HepG2 (cell line): ENCODE results near the gene AQP9. TPM values are rescaled to one million over a fixed set of nuclear protein-coding genes. Genes with fewer than 3 reads are reported as not detected.

ENCODE experiments used
- ATAC-seq: fragments of 200-7000 bp; cut with Tn5 transposase; 3 replicates; pipeline ENCODE4 v1.9.1; 2020; ENCODE audit warnings: mild to moderate bottlenecking, moderate library complexity
- BruUV-seq: library from RNA; stranded (reverse); fragments of 400-500 nt; replicated peaks from 2 replicates; lab custom pipeline; 2021; lab: Mats Ljungman, UMichigan
- CTCF ChIA-PET: fragments of 300-600 bp; formaldehyde crosslinking; extraction: SDS; loops from one replicate; lab custom pipeline; 2021; ENCODE audit warnings: low total read pairs, inconsistent platforms, low intra/inter-chr PET ratio; lab: Yijun Ruan, JAX
- POLR2A ChIA-PET: fragments of 350-600 bp; sonication (Branson Sonifier 250); formaldehyde crosslinking; loops from one replicate; lab custom pipeline; 2020; ENCODE audit warnings: antibody characterized with exemption, inconsistent platforms; lab: Yijun Ruan, JAX
- DNase-seq: peaks from one replicate; pipeline ENCODE4 v3.0.0-alpha.2; 2015; ENCODE audit warnings: low spot score
- FAIRE-seq: peaks from 3 replicates; lab custom pipeline; 2011; peaks lifted over from hg19 to GRCh38; lab: Jason Lieb, UNC
- H2AFZ ChIP-seq: one replicate; pipeline ENCODE4 v1.6.1; 2011; ENCODE audit warnings: low read length, inconsistent platforms
- H3K27ac ChIP-seq: fragments of 300-600 bp; 3 replicates; pipeline ENCODE4 v1.8.0; 2011; ENCODE audit warnings: mixed run types, mild to moderate bottlenecking, mixed read lengths, low read length, inconsistent platforms; ENCODE audit not compliant: insufficient read depth; ENCODE audit errors: extremely low read length
- H3K27me3 ChIP-seq, 2 experiments: fragments of 200-600 bp in 1 of 2; 2 replicates in 1 of 2; 3 replicates in 1 of 2; pipeline versions ENCODE4 v1.6.0 to v1.8.0; 2011; ENCODE audit warnings: low read length in 2 of 2, mild to moderate bottlenecking in 2 of 2, moderate library complexity in 2 of 2, inconsistent platforms in 1 of 2; ENCODE audit not compliant: insufficient read depth in 2 of 2, control insufficient read depth in 1 of 2
- H3K36me3 ChIP-seq, 2 experiments: fragments of 200-600 bp in 1 of 2; replicated peaks in 1 of 2; 2 replicates in 1 of 2; 3 replicates in 1 of 2; pipeline versions ENCODE4 v1.5.1 to v1.8.0; 2011; ENCODE audit warnings: low read length in 2 of 2, inconsistent platforms in 1 of 2; ENCODE audit not compliant: insufficient read depth in 2 of 2, control insufficient read depth in 1 of 2
- H3K4me1 ChIP-seq: 2 replicates; pipeline ENCODE4 v1.5.1; 2012; ENCODE audit warnings: low read length, inconsistent platforms; ENCODE audit not compliant: insufficient read depth
- H3K4me2 ChIP-seq: 2 replicates; pipeline ENCODE4 v1.6.0; 2011; ENCODE audit warnings: low read depth, low read length, inconsistent platforms
- H3K4me3 ChIP-seq, 3 experiments: fragments of 200-600 bp in 1 of 3; sonication (generic), shearing (Covaris generic) in 1 of 3; replicated peaks in 1 of 3; 2 replicates each; pipeline ENCODE4 v1.5.1; 2011 to 2016; ENCODE audit warnings: low read length in 3 of 3, inconsistent platforms in 2 of 3, low read depth in 2 of 3, mild to moderate bottlenecking in 2 of 3, control low read depth in 1 of 3, mixed read lengths in 1 of 3; ENCODE audit not compliant: insufficient read depth in 1 of 3
- H3K79me2 ChIP-seq: one replicate; pipeline ENCODE4 v1.6.1; 2011; ENCODE audit warnings: low read length, inconsistent platforms; ENCODE audit not compliant: insufficient read depth
- H3K9ac ChIP-seq: 2 replicates; pipeline ENCODE4 v1.6.0; 2011; ENCODE audit warnings: mild to moderate bottlenecking, low read depth, low read length, inconsistent platforms; ENCODE audit not compliant: insufficient read depth
- H3K9me3 ChIP-seq: 2 replicates; pipeline ENCODE4 v1.5.1; 2012; ENCODE audit warnings: mild to moderate bottlenecking, low read length
- H4K20me1 ChIP-seq: 2 replicates; pipeline ENCODE4 v1.6.0; 2011; ENCODE audit warnings: inconsistent platforms, mild to moderate bottlenecking, low read length, moderate library complexity; ENCODE audit not compliant: insufficient read depth
- GTF3A ChIP-seq: sonication (generic); formaldehyde crosslinking; conservative IDR thresholded peaks from 2 replicates; pipeline ENCODE4 v1.4.0; 2020; ENCODE audit warnings: mild to moderate bottlenecking, missing genetic modification reagents
- HMGA1 ChIP-seq: sonication (generic); formaldehyde crosslinking; conservative IDR thresholded peaks from 2 replicates; pipeline ENCODE4 v1.4.0; 2020; ENCODE audit warnings: missing genetic modification reagents
- MIXL1 ChIP-seq: IDR thresholded peaks from 2 replicates; pipeline ENCODE4 v1.6.1; 2016
- PLRG1 ChIP-seq: fragments of 450-650 bp; conservative IDR thresholded peaks from 2 replicates; pipeline ENCODE4 v1.6.1; 2016
- ZMYM3 ChIP-seq: sonication (generic); formaldehyde crosslinking; IDR thresholded peaks from 2 replicates; pipeline ENCODE4 v1.5.1; 2020; ENCODE audit warnings: mild to moderate bottlenecking, missing genetic modification reagents
- WGBS: methylation state at CpG from one replicate; pipeline ENCODE4 v1.1.6; 2017; ENCODE audit warnings: low lambda C conversion rate; 5-methylcytosine and 5-hydroxymethylcytosine counted together
- in situ Hi-C: cut with HindIII; loops from 2 replicates; pipeline ENCODE4 v1.10.0; 2017; ENCODE audit warnings: low pct_unique_long_range_greater_than_20kb; ENCODE audit not compliant: extremely low pct_ligation_motif_present
- intact Hi-C: fragments of 100-400 bp; cut with micrococcal nuclease; formaldehyde crosslinking; loops from one replicate; pipeline ENCODE4 v1.10.0; 2022; ENCODE audit not compliant: unreplicated experiment
- polyA plus RNA-seq, 8 experiments: library from polyadenylated mRNA; depleted of rRNA in 3 of 8; stranded (reverse) in 7 of 8; unstranded in 1 of 8; fragments of >200 nt; fragmentation: Illumina TruSeq in 4 of 8; extraction: Trizol in 4 of 8; gene quantifications; 2 replicates each; pipeline versions ENCODE4 v1.2.1 to v1.2.3, GENCODE V29; 2011 to 2016; ENCODE audit warnings: low read depth in 4 of 8, missing spikeins in 1 of 8, mixed read lengths in 1 of 8; ENCODE audit not compliant: insufficient read depth in 1 of 8
- total RNA-seq, 5 experiments: library from RNA; depleted of rRNA; stranded (reverse); fragments of >200 nt; fragmentation: Illumina TruSeq; extraction: Trizol; gene quantifications; 2 replicates each; pipeline ENCODE4 v1.2.3, GENCODE V29; 2016; ENCODE audit warnings: low read depth in 1 of 5

The AQP9 gene
- total and polyA plus RNA-seq, 2 of the 13 experiments (the other 11 are each of a cell fraction or from before 2014, with no cell fraction given) = not detected

- H3K79me2 ChIP-seq = no peaks in the 10 kb centered on the region
- H4K20me1 ChIP-seq = no peaks in the 10 kb centered on the region
- no peak overlapping the region for H2AFZ ChIP-seq
- H3K27me3 ChIP-seq = no peaks in the 10 kb centered on the region; a peak in 2 of 5 replicates
- no peak for TF ChIP-seq MIXL1 (CRISPR knock-in tag)
- no peak for TF ChIP-seq PLRG1
- no peak for TF ChIP-seq GTF3A (CRISPR knock-in tag)
- DNase-seq (no peak), FAIRE-seq (no peak), ATAC-seq (no peak)
- H3K4me1 ChIP-seq = no peaks in the 10 kb centered on the region
- no peak overlapping the region for H3K27ac ChIP-seq
- in situ Hi-C loops (loop anchor here (10.0 kb wide), 3 partner anchors 71 to 321 kb away; partner anchors contain the start of gene ALDH1A2), intact Hi-C loops (no loop called here)
- no peaks in the 10 kb centered on the region for H3K36me3 ChIP-seq
- H3K9me3 ChIP-seq = no peaks in the 10 kb centered on the region
- H3K4me3 ChIP-seq = no peak overlapping the region
- POLR2A ChIA-PET = no interaction called here
- WGBS = 0% methylated on average over 1 of the region's 1 CpG
- CTCF ChIA-PET = no interaction called here
- no peak overlapping the region for H3K9ac ChIP-seq
- BruUV-seq = no TSS peak
- no peak overlapping the region for H3K4me2 ChIP-seq
Measured at GRCh38 chr15:58185439-58185838, 47.3 kb downstream of the AQP9 start.

- no peaks in the 10 kb centered on the region for H4K20me1 ChIP-seq
- no peak overlapping the region for H2AFZ ChIP-seq
- no peak for TF ChIP-seq HMGA1 (CRISPR knock-in tag)
- 0 out of 2 replicates have a peak, but pooled peaks have one; percentile 25 for TF ChIP-seq ZMYM3 (CRISPR knock-in tag)
- DNase-seq (no peak), FAIRE-seq (no peak), ATAC-seq (no peak)
- no TSS peak for BruUV-seq
- H3K79me2 ChIP-seq = no peaks in the 10 kb centered on the region
- ChIA-PET POLR2A (no interaction called here), CTCF (no interaction called here)
- intact Hi-C loops = no loop called here
- no peak overlapping the region for H3K4me2 ChIP-seq
- no peaks in the 10 kb centered on the region for H3K9me3 ChIP-seq
- no peaks in the 10 kb centered on the region; a peak in 1 of 5 replicates for H3K27me3 ChIP-seq
- H3K27ac ChIP-seq = no peak overlapping the region
- in situ Hi-C loops = loop anchor here (10.0 kb wide), 3 partner anchors 74 to 324 kb away; partner anchors contain the start of gene ALDH1A2
- no peak overlapping the region for H3K4me3 ChIP-seq
- H3K4me1 ChIP-seq = 0 out of 2 replicates have a peak, but pooled peaks cover 4% of the 10 kb centered on the region
- no peaks in the 10 kb centered on the region for H3K36me3 ChIP-seq
- no peak overlapping the region for H3K9ac ChIP-seq
- WGBS = 25% methylated on average over 8 of the region's 8 CpGs
Measured at GRCh38 chr15:58189148-58189811, 51.1 kb downstream of the AQP9 start.
